GM18507 (cell line): ENCODE measurements around the gene STARD3.

ENCODE experiments used
- DNase-seq: peaks from one replicate; pipeline ENCODE4 v3.0.0; 2011; ENCODE audit warnings: low read depth; ENCODE audit not compliant: insufficient read length; ENCODE audit errors: extremely low spot score
- FAIRE-seq: peaks from 2 replicates; lab custom pipeline; 2011; peaks lifted over from hg19 to GRCh38; lab: Jason Lieb, UNC

STARD3 gene

DNA sequence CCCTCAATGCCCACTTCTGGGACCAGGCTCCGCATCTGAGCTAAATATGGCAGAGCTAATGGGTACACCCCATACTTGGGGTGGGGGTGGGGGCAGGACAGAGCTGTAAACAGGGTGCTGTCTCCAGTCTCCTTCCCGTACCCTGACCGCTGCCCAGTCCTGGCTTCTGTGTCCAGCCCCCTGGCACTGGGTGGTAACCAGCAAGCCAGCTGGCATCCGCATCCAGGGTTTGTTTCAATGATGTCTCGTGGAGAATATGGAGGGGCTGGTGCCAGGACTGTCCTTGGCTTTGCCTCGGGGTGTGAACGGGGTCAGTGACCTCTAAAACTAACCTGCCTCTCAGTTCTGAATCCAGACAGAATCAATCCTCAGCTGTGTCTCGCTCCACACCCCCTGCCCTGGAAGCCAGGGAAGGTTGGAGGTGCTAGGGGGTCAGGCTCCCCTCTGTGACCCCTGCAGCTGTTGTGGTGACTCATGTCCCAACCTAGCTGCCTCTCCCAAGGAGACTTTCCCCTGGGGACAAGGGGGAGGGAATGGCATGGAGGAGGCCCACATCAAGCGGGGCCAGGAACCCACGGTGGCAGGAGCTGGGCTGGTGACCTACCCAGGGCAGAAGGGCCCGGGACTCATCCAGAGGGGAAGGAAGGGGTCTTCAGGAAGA lies 29.8 kb downstream of the STARD3 start:
- FAIRE-seq, result no peak
- DNase-seq, result no peak

DNA sequence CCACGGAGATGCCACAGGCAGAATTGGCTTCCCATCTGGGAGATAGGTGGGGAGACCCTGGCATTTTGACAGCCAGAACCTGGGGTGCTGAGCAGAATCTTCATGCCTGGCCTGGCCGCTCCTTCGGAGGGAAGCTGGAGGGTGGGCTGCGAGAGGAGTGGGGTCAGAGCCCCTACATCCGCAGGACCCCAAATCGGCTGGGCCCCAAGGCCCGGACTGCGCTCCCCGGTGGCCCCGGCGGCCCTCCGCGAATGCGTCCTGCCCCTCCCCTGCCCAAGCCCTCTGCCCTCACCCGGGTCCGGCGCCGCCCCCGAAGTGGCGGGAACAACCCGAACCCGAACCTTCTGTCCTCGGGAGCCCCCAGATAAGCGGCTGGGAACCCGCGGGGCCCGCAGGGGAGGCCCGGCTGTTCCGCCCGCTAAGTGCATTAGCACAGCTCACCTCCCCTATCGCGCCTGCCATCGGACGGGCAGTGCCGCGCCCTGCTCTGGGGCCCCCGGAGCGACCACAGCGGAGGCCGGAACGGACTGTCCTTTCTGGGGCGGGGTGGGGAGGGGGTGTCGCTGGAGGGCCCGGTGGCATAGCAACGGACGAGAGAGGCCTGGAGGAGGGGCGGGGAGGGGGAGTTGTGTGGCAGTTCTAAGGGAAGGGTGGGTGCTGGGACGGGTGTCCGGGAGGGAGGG lies 30.5 kb downstream of the STARD3 start:
- DNase-seq (no peak), FAIRE-seq (no peak)

DNA sequence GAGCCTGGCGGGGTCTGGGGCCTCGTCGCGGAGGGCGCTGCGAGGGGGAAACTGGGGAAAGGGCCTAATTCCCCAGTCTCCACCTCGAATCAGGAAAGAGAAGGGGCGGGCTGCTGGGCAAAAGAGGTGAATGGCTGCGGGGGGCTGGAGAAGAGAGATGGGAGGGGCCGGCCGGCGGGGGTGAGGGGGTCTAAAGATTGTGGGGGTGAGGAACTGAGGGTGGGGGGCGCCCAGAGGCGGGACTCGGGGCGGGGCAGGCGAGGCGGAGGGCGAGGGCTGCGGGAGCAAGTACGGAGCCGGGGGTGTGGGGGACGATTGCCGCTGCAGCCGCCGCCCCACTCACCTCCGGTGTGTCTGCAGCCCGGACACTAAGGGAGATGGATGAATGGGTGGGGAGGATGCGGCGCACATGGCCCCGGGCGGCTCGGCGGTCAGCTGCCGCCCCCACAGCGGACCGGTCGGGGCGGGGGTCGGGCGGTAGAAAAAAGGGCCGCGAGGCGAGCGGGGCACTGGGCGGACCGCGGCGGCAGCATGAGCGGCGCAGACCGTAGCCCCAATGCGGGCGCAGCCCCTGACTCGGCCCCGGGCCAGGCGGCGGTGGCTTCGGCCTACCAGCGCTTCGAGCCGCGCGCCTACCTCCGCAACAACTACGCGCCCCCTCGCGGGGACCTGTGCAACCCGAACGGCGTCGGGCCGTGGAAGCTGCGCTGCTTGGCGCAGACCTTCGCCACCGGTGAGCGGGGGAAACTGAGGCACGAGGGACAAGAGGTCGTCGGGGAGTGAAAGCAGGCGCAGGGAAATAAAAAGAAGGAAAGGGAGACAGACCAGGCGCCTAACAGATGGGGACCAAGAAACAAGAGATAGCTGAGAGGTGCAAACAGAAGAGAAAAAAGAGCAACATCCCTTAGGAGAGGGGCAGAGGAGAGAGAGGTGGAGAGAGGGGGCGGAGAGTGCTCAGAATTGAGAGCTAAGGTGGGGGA lies 31.3 kb downstream of the STARD3 start, which contains the start of gene PNMT:
Gene PNMT, plus strand, starts transcription at position 509 of the 980 bp plus-strand sequence. Its CDS starts 23 bp downstream, at position 532.
- FAIRE-seq, result peak; percentile 77
- DNase-seq, result peak; percentile 63

DNA sequence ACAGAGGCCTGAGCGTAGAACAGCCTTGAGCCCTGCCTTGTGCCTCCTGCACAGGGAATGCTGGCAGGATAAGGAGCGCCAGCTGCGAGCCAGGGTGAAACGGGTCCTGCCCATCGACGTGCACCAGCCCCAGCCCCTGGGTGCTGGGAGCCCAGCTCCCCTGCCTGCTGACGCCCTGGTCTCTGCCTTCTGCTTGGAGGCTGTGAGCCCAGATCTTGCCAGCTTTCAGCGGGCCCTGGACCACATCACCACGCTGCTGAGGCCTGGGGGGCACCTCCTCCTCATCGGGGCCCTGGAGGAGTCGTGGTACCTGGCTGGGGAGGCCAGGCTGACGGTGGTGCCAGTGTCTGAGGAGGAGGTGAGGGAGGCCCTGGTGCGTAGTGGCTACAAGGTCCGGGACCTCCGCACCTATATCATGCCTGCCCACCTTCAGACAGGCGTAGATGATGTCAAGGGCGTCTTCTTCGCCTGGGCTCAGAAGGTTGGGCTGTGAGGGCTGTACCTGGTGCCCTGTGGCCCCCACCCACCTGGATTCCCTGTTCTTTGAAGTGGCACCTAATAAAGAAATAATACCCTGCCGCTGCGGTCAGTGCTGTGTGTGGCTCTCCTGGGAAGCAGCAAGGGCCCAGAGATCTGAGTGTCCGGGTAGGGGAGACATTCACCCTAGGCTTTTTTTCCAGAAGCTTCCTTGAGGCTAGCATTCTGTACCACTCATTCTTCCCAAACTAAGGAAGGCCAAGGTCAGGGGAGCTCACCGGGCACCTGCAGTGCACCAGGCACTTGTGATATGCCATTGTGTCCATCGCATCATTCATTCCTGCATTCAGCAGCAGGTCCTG lies 33.2 kb downstream of the STARD3 start:
- no peak for DNase-seq
- no peak for FAIRE-seq

GRCh38 chr17:39670746-39671145 lies 33.8 kb downstream of the STARD3 start:
- DNase-seq (no peak), FAIRE-seq (no peak)

GRCh38 chr17:39671651-39672521 lies 34.9 kb downstream of the STARD3 start:
- FAIRE-seq (peak; percentile 55), DNase-seq (no peak)

DNA sequence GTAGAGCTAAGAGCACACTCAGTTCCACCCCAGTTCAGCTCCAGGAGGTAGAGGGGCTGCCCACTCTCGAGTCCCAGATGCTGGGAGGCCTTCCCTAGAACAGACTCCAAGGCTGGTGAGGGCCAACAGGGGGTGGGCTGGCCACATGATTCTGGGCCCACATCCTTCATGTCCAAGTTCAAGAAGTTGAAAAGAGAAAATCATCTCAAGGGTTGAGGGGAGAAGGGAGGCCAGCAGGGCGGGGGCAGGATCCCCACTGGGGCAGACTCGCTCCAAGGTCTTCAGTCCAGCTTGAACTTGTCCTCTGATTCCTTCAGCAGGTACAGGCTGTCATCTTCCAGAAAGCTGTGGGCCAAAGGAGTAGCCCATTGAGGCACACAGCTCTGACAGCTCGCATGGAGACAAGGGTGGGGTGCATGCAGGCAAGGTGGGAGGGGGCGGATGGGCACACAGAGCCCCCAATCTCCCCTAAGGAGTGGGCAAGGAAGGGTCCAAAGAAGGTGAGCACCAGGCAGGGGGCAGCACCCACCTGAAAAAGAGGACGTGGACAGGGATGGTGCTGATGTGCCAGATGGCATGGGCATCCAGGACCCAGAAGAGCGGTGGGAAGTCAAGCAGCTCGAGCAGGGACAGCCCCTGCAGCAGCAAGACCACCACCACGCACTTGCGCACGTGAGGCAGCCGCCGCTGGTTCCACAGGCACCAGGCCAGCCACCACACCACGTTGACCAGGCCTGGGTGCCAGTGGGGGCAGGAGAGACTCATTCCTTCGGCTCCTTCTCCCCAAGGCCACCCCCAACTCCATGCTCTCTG lies 35.8 kb downstream of the STARD3 start:
- DNase-seq, result no peak
- no peak for FAIRE-seq

- FAIRE-seq (no peak), DNase-seq (no peak)
Observed at GRCh38 chr17:39673335-39674081, 36.6 kb downstream of the STARD3 start.

DNA sequence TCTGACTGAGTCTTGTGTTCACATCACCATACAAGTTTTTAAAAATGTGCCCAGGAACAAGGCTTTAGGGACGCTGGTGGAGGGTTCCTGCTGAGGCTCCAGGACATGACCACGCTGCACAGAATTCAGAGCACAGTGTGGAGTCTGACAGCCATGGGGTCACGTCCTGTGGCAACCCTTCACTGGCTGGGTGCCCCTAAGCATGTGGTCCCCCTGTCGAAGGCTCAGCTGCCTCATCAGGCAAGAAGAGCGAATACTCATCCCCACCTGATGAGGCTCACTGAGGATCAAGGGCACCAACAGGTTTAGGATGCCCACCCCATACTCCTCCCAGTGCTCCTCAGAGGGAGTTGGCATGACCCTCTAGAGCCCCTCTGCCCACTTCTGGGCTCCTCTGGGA lies 37.2 kb downstream of the STARD3 start:
- no peak for FAIRE-seq

GRCh38 chr17:39674702-39675389 lies 37.9 kb downstream of the STARD3 start:
- DNase-seq, result no peak

More for the DNA sequence above, 37.2 kb downstream of the STARD3 start:
- DNase-seq, result no peak

GRCh38 chr17:39675390-39676082 lies 38.6 kb downstream of the STARD3 start:
- peak; percentile 62 for FAIRE-seq

More at GRCh38 chr17:39674702-39675389, 37.9 kb downstream of the STARD3 start:
- FAIRE-seq, result peak; percentile 78

DNA sequence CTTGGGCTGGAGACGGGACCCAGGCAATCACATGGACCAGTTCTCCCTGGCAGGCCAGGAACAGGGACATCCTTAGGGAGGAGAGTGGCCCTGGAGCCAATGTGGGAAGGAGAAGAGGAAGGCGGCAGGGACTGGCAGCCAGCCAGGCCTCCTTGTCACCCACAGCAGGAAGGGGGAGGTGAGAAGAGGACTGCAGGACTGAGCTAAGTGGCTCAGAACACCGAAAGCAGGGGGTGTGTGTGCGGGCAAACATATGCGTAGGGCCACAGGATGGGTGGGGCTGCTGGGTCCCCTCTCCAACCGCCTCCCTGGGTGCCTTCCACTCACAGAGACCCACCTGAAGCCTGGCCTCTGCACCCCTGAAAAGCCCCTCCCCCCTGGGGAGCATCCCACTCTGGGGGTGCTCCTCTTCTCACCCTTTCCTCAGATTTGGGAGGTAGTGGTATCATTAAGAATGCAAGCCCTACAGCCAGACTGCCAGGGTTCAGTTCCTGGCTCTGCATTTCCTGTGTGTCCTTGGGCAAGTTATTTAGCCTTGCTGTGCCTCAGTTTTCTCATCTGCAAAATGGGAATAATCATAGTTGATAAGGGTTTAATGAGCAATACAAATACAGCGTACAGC lies 39.4 kb downstream of the STARD3 start:
- DNase-seq (peak; percentile 46), FAIRE-seq (peak; percentile 90)

More at GRCh38 chr17:39675390-39676082, 38.6 kb downstream of the STARD3 start:
- no peak for DNase-seq

DNA sequence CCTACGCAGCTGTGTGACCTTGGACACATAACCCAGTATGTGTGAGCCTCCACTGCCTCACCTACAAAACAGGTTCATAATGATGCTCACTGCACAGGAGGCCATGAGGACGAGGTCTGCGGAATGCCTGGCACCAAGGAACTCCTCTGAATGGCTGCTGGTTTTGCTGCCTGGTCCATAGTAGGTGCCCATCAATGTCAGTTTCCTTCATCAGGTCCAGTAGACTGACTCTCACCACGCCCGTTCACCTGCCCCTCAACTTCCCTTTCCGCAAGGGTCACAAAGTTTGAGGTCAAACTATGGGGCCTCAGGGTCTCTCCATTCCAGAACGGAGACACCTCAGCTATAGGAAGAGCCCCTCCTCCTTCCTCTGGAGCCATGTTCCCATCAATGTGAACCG lies 40.1 kb downstream of the STARD3 start:
- no peak for FAIRE-seq
- no peak for DNase-seq

GRCh38 chr17:39677542-39678339 lies 40.8 kb downstream of the STARD3 start:
- no peak for DNase-seq
- no peak for FAIRE-seq
